Activated naive CD4-positive, alpha-beta T cell treated with anti-CD3 and anti-CD28 coated beads, Interleukin-2, amount 50 U/mL, for 24 hours (primary cell): ENCODE data around the gene ECM2.
A peak's percentile ranks its signal among the peaks of the same experiment; 100 is the strongest.

Experiments
- H3K27ac Mint-ChIP-seq: one replicate; pipeline ENCODE4 v1.8.0; 2021; ENCODE audit warnings: mild to moderate bottlenecking, mixed read lengths
- H3K27me3 Mint-ChIP-seq: one replicate; pipeline ENCODE4 v1.8.0; 2021; ENCODE audit warnings: mixed read lengths
- H3K36me3 Mint-ChIP-seq: one replicate; pipeline ENCODE4 v1.8.0; 2021; ENCODE audit warnings: mixed read lengths
- H3K4me1 Mint-ChIP-seq: one replicate; pipeline ENCODE4 v1.8.0; 2021; ENCODE audit warnings: mixed read lengths
- H3K4me3 Mint-ChIP-seq: one replicate; pipeline ENCODE4 v1.8.0; 2021; ENCODE audit warnings: mild to moderate bottlenecking, mixed read lengths
- H3K9me3 Mint-ChIP-seq: one replicate; pipeline ENCODE4 v1.8.0; 2021; ENCODE audit warnings: mixed read lengths

The ECM2 gene

GRCh38 chr9:92493749-92494387 is 41.9 kb downstream of the ECM2 start:
- Mint-ChIP-seq H3K27ac (no peak overlapping the region), H3K4me1 (no peaks in the 10 kb centered on the region), H3K36me3 (no peaks in the 10 kb centered on the region), H3K9me3 (no peaks in the 10 kb centered on the region), H3K4me3 (no peak overlapping the region), H3K27me3 (no peaks in the 10 kb centered on the region)

- no peaks in the 10 kb centered on the region for H3K27me3 Mint-ChIP-seq
- H3K36me3 Mint-ChIP-seq: no peaks in the 10 kb centered on the region
- H3K27ac Mint-ChIP-seq: no peak overlapping the region
- H3K4me3 Mint-ChIP-seq: no peak overlapping the region
- no peaks in the 10 kb centered on the region for H3K4me1 Mint-ChIP-seq
- no peaks in the 10 kb centered on the region for H3K9me3 Mint-ChIP-seq
Observed at GRCh38 chr9:92492781-92493401, 42.9 kb downstream of the ECM2 start.

- Mint-ChIP-seq H3K9me3 (no peaks in the 10 kb centered on the region), H3K27me3 (no peaks in the 10 kb centered on the region), H3K36me3 (no peaks in the 10 kb centered on the region), H3K4me3 (no peak overlapping the region), H3K4me1 (no peaks in the 10 kb centered on the region), H3K27ac (no peak overlapping the region)
Observed at GRCh38 chr9:92488681-92489550, 46.9 kb downstream of the ECM2 start.

GRCh38 chr9:92486371-92486770 is 49.4 kb downstream of the ECM2 start:
- Mint-ChIP-seq H3K9me3 (no peaks in the 10 kb centered on the region), H3K27ac (no peak overlapping the region), H3K27me3 (no peaks in the 10 kb centered on the region), H3K4me3 (no peak overlapping the region), H3K36me3 (no peaks in the 10 kb centered on the region), H3K4me1 (peaks cover under 1% of the 10 kb centered on the region)

GRCh38 chr9:92484563-92484962 is 51.2 kb downstream of the ECM2 start:
- Mint-ChIP-seq H3K9me3 (no peaks in the 10 kb centered on the region), H3K27me3 (no peaks in the 10 kb centered on the region), H3K4me3 (no peak overlapping the region), H3K36me3 (no peaks in the 10 kb centered on the region), H3K27ac (peak overlapping the region; percentile 69), H3K4me1 (peaks cover 7% of the 10 kb centered on the region)

- H3K27me3 Mint-ChIP-seq: no peaks in the 10 kb centered on the region
- H3K4me3 Mint-ChIP-seq: no peak overlapping the region
- H3K36me3 Mint-ChIP-seq: no peaks in the 10 kb centered on the region
- peaks cover 7% of the 10 kb centered on the region for H3K4me1 Mint-ChIP-seq
- H3K27ac Mint-ChIP-seq: no peak overlapping the region
- H3K9me3 Mint-ChIP-seq: no peaks in the 10 kb centered on the region
Observed at GRCh38 chr9:92483627-92484545, 51.9 kb downstream of the ECM2 start.

GRCh38 chr9:92482805-92483204 is 53.0 kb downstream of the ECM2 start:
- Mint-ChIP-seq H3K27ac (no peak overlapping the region), H3K36me3 (no peaks in the 10 kb centered on the region), H3K4me3 (no peak overlapping the region), H3K9me3 (no peaks in the 10 kb centered on the region), H3K4me1 (peaks cover 7% of the 10 kb centered on the region), H3K27me3 (no peaks in the 10 kb centered on the region)

- Mint-ChIP-seq H3K4me1 (peaks cover 7% of the 10 kb centered on the region), H3K4me3 (no peak within 1 kb of the TSS)
Observed at GRCh38 chr9:92482329-92482728, 53.5 kb downstream of the ECM2 start, which contains the start of gene ASPN. Gene ASPN, minus strand, starts transcription at chr9:92482506.

GRCh38 chr9:92480986-92481633 is 54.7 kb downstream of the ECM2 start:
- Mint-ChIP-seq H3K4me1 (peaks cover 7% of the 10 kb centered on the region), H3K36me3 (no peaks in the 10 kb centered on the region), H3K27ac (no peak overlapping the region), H3K4me3 (no peak overlapping the region), H3K27me3 (no peaks in the 10 kb centered on the region), H3K9me3 (no peaks in the 10 kb centered on the region)

More at GRCh38 chr9:92482329-92482728, 53.5 kb downstream of the ECM2 start, which contains the start of gene ASPN:
- Mint-ChIP-seq H3K27ac (no peak within 1 kb of the TSS), H3K27me3 (no peaks in the 10 kb centered on the region), H3K9me3 (no peaks in the 10 kb centered on the region), H3K36me3 (no peaks in the 10 kb centered on the region)

- H3K27ac Mint-ChIP-seq: no peak overlapping the region
- no peak overlapping the region for H3K4me3 Mint-ChIP-seq
- peaks cover 7% of the 10 kb centered on the region for H3K4me1 Mint-ChIP-seq
- H3K27me3 Mint-ChIP-seq: no peaks in the 10 kb centered on the region
- no peaks in the 10 kb centered on the region for H3K36me3 Mint-ChIP-seq
- no peaks in the 10 kb centered on the region for H3K9me3 Mint-ChIP-seq
Observed at GRCh38 chr9:92480291-92480771, 55.5 kb downstream of the ECM2 start.

- Mint-ChIP-seq H3K4me3 (no peak overlapping the region), H3K4me1 (peaks cover 7% of the 10 kb centered on the region), H3K27me3 (no peaks in the 10 kb centered on the region), H3K27ac (no peak overlapping the region), H3K36me3 (no peaks in the 10 kb centered on the region), H3K9me3 (no peaks in the 10 kb centered on the region)
Observed at GRCh38 chr9:92479346-92479745, 56.4 kb downstream of the ECM2 start.

GRCh38 chr9:92478783-92479182 is 57.0 kb downstream of the ECM2 start:
- peaks cover 7% of the 10 kb centered on the region for H3K4me1 Mint-ChIP-seq
- H3K27me3 Mint-ChIP-seq: no peaks in the 10 kb centered on the region
- H3K36me3 Mint-ChIP-seq: no peaks in the 10 kb centered on the region
- H3K4me3 Mint-ChIP-seq: no peak overlapping the region
- no peaks in the 10 kb centered on the region for H3K9me3 Mint-ChIP-seq
- H3K27ac Mint-ChIP-seq: no peak overlapping the region

GRCh38 chr9:92476962-92477361 is 58.8 kb downstream of the ECM2 start:
- Mint-ChIP-seq H3K27ac (no peak overlapping the region), H3K4me1 (peaks cover 7% of the 10 kb centered on the region), H3K36me3 (peaks cover 2% of the 10 kb centered on the region)

GRCh38 chr9:92474587-92474986 is 61.2 kb downstream of the ECM2 start:
- H3K27ac Mint-ChIP-seq: no peak overlapping the region
- no peaks in the 10 kb centered on the region for H3K9me3 Mint-ChIP-seq

More at GRCh38 chr9:92476962-92477361, 58.8 kb downstream of the ECM2 start:
- H3K9me3 Mint-ChIP-seq: no peaks in the 10 kb centered on the region
- H3K27me3 Mint-ChIP-seq: no peaks in the 10 kb centered on the region
- no peak overlapping the region for H3K4me3 Mint-ChIP-seq

More at GRCh38 chr9:92474587-92474986, 61.2 kb downstream of the ECM2 start:
- H3K4me1 Mint-ChIP-seq: no peaks in the 10 kb centered on the region
- no peaks in the 10 kb centered on the region for H3K27me3 Mint-ChIP-seq
- peaks cover 2% of the 10 kb centered on the region for H3K36me3 Mint-ChIP-seq
- no peak overlapping the region for H3K4me3 Mint-ChIP-seq
